Muscle of leg (tissue), 11 donors: ENCODE measurements around the gene TRAPPC2. TPM values are rescaled to one million over a fixed set of nuclear protein-coding genes. Genes with fewer than 3 reads are reported as not detected.
A peak's percentile ranks its signal among the peaks of the same experiment; 100 is the strongest.
"Not testable (repeated sequence)": the region's sequence is repeated elsewhere in the genome, so short reads cannot be mapped to it uniquely, and the experiment has no call there.

Source experiments
- DNase-seq: peaks from one replicate; pipeline ENCODE4 v3.0.0; 2013
- H3K27ac ChIP-seq: one replicate; pipeline ENCODE4 v1.5.1; 2013; ENCODE audit warnings: mild to moderate bottlenecking, low read length, control low read depth
- H3K27me3 ChIP-seq: one replicate; pipeline ENCODE4 v1.6.1; 2013; ENCODE audit warnings: low read length; ENCODE audit not compliant: control insufficient read depth, insufficient read depth
- H3K36me3 ChIP-seq: one replicate; pipeline ENCODE4 v1.6.1; 2013; ENCODE audit warnings: low read length; ENCODE audit not compliant: control insufficient read depth, insufficient read depth
- H3K4me1 ChIP-seq: one replicate; pipeline ENCODE4 v1.6.1; 2013; ENCODE audit warnings: low read length; ENCODE audit not compliant: control insufficient read depth, insufficient read depth
- H3K4me3 ChIP-seq: one replicate; pipeline ENCODE4 v1.5.1; 2013; ENCODE audit warnings: low read length, control low read depth
- H3K9me3 ChIP-seq: replicated peaks from 2 replicates; pipeline ENCODE4 v1.6.1; 2013; ENCODE audit warnings: low read depth, low read length; ENCODE audit not compliant: control insufficient read depth
- WGBS: methylation state at CpG from one replicate; pipeline ENCODE4 v1.1.5; 2013; ENCODE audit warnings: missing lambda C conversion rate; ENCODE audit not compliant: insufficient coverage; 5-methylcytosine and 5-hydroxymethylcytosine counted together
- polyA plus RNA-seq, 8 donors: library from polyadenylated mRNA; unstranded; fragments of 120-200 nt; gene quantifications; one replicate each; pipeline versions ENCODE4 v1.2.1 to v1.2.3, GENCODE V29; 2013; ENCODE audit warnings: inconsistent platforms in 1 of 8, low replicate concordance in 1 of 8; ENCODE audit not compliant: insufficient read length in 8 of 8, insufficient read depth in 1 of 8
- total RNA-seq: library from RNA; stranded (reverse); fragments of 120-200 nt; gene quantifications from one replicate; pipeline ENCODE4 v1.2.4, GENCODE V29; 2013

The TRAPPC2 gene
- total and polyA plus RNA-seq, 9 donors: 8.1 to 20.9 (median 11.2) TPM

DNA sequence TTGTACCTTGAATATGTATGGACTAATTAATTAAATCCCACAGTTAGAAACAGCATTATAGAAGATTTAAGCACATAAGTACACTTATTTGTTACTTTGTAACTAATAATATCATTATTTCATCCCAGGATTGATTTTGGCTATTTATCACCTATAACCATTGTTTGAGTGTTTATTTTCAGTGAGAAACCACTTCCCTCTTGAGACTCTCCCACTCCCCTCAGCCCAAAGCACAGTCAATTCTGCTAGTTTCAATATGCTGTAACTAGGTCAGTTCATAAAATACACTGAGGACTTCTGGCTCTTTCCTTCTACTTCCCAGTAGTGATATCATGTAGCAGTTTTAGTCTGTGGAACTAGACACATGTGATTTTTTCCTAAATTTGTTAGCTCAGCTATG is 16.4 kb upstream of the TRAPPC2 start:
- DNase-seq: peak; percentile 15
- H3K4me3 ChIP-seq: no peak overlapping the region
- H3K4me1 ChIP-seq: no peaks in the 10 kb centered on the region
- H3K9me3 ChIP-seq: no peaks in the 10 kb centered on the region
- H3K36me3 ChIP-seq: peaks cover 14% of the 10 kb centered on the region
- H3K27me3 ChIP-seq: peaks cover 4% of the 10 kb centered on the region
- H3K27ac ChIP-seq: no peak overlapping the region

DNA sequence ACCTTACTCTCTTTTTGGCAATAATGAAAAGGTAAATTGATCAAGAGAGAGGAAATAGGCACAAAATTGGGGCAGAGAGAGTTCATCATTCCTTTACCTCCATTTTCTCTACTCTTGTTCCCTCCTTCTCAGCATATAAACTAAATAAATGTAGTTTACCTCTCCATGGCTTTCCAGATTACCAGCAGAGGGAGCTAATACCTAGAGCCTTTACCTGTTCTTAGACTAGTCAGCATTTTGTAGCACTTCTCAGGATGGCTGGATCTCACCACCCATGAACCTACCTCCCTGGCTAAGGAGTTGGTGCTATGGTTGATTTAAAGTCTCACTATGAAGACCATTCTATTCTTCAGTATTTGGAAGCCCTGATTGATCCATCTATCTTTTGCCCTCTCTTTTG is 15.8 kb upstream of the TRAPPC2 start:
- Histone ChIP-seq H3K27ac (no peak overlapping the region), H3K4me1 (no peaks in the 10 kb centered on the region), H3K36me3 (peaks cover 12% of the 10 kb centered on the region), H3K27me3 (peaks cover 4% of the 10 kb centered on the region), H3K4me3 (no peak overlapping the region), H3K9me3 (no peaks in the 10 kb centered on the region)
- peak; percentile 37 for DNase-seq

- peaks cover 2% of the 10 kb centered on the region for H3K27me3 ChIP-seq
- H3K27ac ChIP-seq: no peak overlapping the region
- no peak overlapping the region for H3K4me3 ChIP-seq
- no peaks in the 10 kb centered on the region for H3K4me1 ChIP-seq
- no peaks in the 10 kb centered on the region for H3K9me3 ChIP-seq
- no peak for DNase-seq
- 100% methylated on average over 1 of the region's 3 CpGs for WGBS
- peaks cover 17% of the 10 kb centered on the region for H3K36me3 ChIP-seq
Observed at GRCh38 chrX:13748486-13748885, 14.1 kb upstream of the TRAPPC2 start.

DNA sequence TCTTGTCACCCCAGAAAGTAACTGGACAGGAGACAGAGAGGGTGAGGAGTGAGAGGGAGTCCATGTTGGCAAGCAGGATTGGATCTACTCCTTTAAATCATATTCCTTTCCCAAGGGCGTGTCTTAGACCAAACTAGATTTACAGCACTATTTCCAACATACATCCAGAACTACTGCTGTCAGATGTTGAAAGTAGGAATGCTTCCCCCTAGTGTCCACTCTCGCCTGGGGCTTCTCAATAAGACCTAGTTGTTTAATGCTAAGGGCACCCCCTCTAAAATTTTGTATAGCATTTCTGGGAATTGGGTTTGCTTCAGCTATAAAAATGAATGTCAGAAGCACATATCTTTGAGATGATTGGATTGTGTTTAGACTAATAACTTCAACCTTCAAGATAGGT is 13.4 kb upstream of the TRAPPC2 start:
- peak; percentile 64 for DNase-seq
- Histone ChIP-seq H3K4me3 (no peak overlapping the region), H3K27me3 (peaks cover 2% of the 10 kb centered on the region), H3K4me1 (no peaks in the 10 kb centered on the region), H3K27ac (no peak overlapping the region), H3K36me3 (peaks cover 17% of the 10 kb centered on the region), H3K9me3 (no peaks in the 10 kb centered on the region)
- WGBS: no CpG with 5 or more reads among the region's 2 CpGs

GRCh38 chrX:13742397-13743176 is 8.2 kb upstream of the TRAPPC2 start:
- Histone ChIP-seq H3K36me3 (peaks cover 13% of the 10 kb centered on the region), H3K4me3 (no peak overlapping the region), H3K9me3 (no peaks in the 10 kb centered on the region), H3K27me3 (peaks cover 2% of the 10 kb centered on the region), H3K27ac (no peak overlapping the region), H3K4me1 (no peaks in the 10 kb centered on the region)
- WGBS: 85% methylated on average over 9 of the region's 13 CpGs
- no peak for DNase-seq

DNA sequence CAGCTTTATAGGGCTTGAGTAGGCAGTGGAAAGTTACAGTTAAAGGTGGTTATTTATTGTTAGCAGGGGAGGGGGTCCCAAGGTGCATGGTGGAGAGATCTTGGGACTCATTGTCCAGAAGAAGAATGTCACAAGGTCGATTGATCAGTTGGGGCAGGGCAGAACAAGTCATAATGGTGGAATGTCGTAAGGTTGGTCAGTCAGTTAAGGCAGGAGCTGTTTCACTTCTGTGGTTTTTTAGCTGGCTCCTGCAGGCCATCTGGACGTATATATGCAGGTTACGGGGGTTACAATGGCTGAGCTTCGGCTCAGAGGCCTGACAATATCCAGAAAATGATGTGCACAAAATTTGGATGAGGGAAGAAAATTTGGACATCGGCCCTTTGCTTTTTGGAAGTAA is 7.3 kb upstream of the TRAPPC2 start:
- DNase-seq: no peak
- Histone ChIP-seq H3K27ac (no peak overlapping the region), H3K9me3 (no peaks in the 10 kb centered on the region), H3K4me1 (no peaks in the 10 kb centered on the region), H3K27me3 (no peaks in the 10 kb centered on the region), H3K4me3 (no peak overlapping the region), H3K36me3 (peaks cover 8% of the 10 kb centered on the region)
- 77% methylated on average over 5 of the region's 6 CpGs for WGBS

DNA sequence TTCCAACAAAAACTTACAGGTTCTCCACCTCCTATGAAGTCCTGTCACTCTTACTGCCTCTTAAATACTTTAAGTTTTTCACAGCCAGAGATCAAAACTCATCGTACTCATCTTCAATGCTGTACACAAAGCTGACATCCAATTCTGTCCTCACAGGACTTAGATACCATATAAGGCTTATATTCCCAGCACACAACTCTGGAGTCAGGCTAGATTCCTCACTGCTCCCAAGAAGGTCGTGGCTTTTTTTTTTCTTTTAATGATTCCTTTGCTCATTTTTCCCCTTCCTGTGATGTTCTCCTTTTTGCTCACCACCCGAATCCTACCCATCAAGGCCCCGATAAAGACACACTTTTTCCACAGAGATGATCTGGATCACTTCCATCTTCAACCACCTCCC is 914 bp downstream of the TRAPPC2 start:
- 43% methylated on average over 4 of the region's 4 CpGs for WGBS
- peak; percentile 25 for DNase-seq
- no peaks in the 10 kb centered on the region for H3K4me1 ChIP-seq
- H3K4me3 ChIP-seq: peak overlapping the region; percentile 80
- H3K27ac ChIP-seq: peak overlapping the region; percentile 88
- peaks cover 3% of the 10 kb centered on the region for H3K36me3 ChIP-seq
- peaks cover 15% of the 10 kb centered on the region for H3K27me3 ChIP-seq
- H3K9me3 ChIP-seq: no peaks in the 10 kb centered on the region

DNA sequence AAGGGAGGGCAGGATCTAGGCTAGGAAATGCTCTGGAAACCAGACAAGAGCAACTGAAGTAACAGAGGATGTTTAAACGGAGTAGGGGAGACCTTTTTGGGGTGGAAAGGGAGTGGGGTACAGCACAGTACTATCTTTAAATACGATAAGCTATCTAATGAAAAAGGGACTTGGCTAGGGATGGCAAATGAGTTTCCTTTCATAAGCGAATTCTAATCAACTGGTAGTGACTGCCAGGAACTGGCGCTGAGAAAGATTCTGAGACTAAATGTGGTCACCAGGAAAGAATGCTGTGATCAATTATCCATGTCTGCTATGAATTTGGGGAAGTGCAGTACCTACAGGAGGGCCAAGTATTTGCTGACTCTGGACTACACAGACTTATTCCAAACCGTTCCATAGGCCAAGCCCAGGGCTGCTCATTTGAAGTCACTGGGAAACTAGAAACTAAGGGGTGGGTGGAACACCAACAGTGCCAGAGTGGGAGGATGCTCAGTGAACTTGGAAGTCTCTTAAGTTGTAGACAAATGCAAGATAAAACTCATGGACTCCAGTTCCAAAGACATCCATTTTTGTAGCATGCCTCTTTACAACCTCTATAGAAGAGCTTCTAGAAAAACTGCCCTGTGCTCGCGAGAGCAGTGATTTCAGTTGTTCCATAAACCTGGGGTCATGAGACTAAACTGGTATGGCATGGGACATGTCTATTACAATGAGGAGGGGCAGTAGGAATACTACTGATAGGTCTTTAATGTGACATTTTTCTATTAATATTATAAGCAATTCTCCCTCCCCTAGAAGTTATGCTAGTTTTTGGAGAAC is 2.0 kb downstream of the TRAPPC2 start:
- Histone ChIP-seq H3K27ac (no peak overlapping the region), H3K4me1 (no peaks in the 10 kb centered on the region), H3K27me3 (peaks cover 15% of the 10 kb centered on the region), H3K9me3 (no peaks in the 10 kb centered on the region), H3K4me3 (no peak overlapping the region), H3K36me3 (peaks cover 2% of the 10 kb centered on the region)
- peak; percentile 80 for DNase-seq
- 86% methylated on average over 4 of the region's 7 CpGs for WGBS

GRCh38 chrX:13730523-13730922 is 3.9 kb downstream of the TRAPPC2 start:
- H3K4me1 ChIP-seq, H3K27ac ChIP-seq, DNase-seq, H3K4me3 ChIP-seq, H3K9me3 ChIP-seq, H3K36me3 ChIP-seq: not testable (repeated sequence)
- peaks cover 15% of the 10 kb centered on the region for H3K27me3 ChIP-seq
- whole genome bisulfite sequencing: no CpG with 5 or more reads among the region's 1 CpG

GRCh38 chrX:13726583-13726982 is 7.8 kb downstream of the TRAPPC2 start:
- H3K4me3 ChIP-seq, H3K4me1 ChIP-seq, DNase-seq, H3K27ac ChIP-seq, H3K27me3 ChIP-seq, H3K9me3 ChIP-seq, H3K36me3 ChIP-seq: not testable (repeated sequence)
- no CpG with 5 or more reads among the region's 2 CpGs for WGBS
